HEK293T (cell line): Measurements from ENCODE around the gene ATP6V0E1.

ENCODE experiments used
- ARNT ChIP-seq: fragments of 450-650 bp; IDR thresholded peaks from 2 replicates; pipeline ENCODE4 v1.6.1; 2017; ENCODE audit warnings: mild to moderate bottlenecking
- BHLHE40 ChIP-seq: fragments of 450-650 bp; IDR thresholded peaks from 2 replicates; pipeline ENCODE4 v1.6.1; 2016; ENCODE audit warnings: mild to moderate bottlenecking, moderate library complexity, borderline replicate concordance
- FOXA1 ChIP-seq: fragments of 450-650 bp; IDR thresholded peaks from 2 replicates; pipeline ENCODE4 v1.6.1; 2016; ENCODE audit warnings: mild to moderate bottlenecking
- FOXK2 ChIP-seq: fragments of 450-650 bp; IDR thresholded peaks from 2 replicates; pipeline ENCODE4 v1.6.1; 2016; ENCODE audit warnings: mild to moderate bottlenecking
- FOXM1 ChIP-seq: fragments of 450-650 bp; IDR thresholded peaks from 2 replicates; pipeline ENCODE4 v1.6.1; 2017; ENCODE audit warnings: mild to moderate bottlenecking, borderline replicate concordance
- HDGF ChIP-seq: fragments of 450-650 bp; IDR thresholded peaks from 2 replicates; pipeline ENCODE4 v1.6.1; 2017; ENCODE audit warnings: antibody characterized with exemption, borderline replicate concordance
- NFRKB ChIP-seq: fragments of 450-650 bp; IDR thresholded peaks from 2 replicates; pipeline ENCODE4 v1.6.1; 2016; ENCODE audit warnings: mild to moderate bottlenecking, moderate library complexity
- PKNOX1 ChIP-seq: fragments of 450-650 bp; IDR thresholded peaks from 2 replicates; pipeline ENCODE4 v1.6.1; 2016
- SP1 ChIP-seq: fragments of 450-650 bp; IDR thresholded peaks from 2 replicates; pipeline ENCODE4 v1.6.1; 2017
- SUZ12 ChIP-seq: fragments of 450-650 bp; IDR thresholded peaks from 2 replicates; pipeline ENCODE4 v1.6.1; 2016; ENCODE audit warnings: mild to moderate bottlenecking

- TF ChIP-seq PKNOX1 = no peak
- TF ChIP-seq FOXK2 = no peak
- no peak for TF ChIP-seq FOXM1
- no peak for TF ChIP-seq SP1
- no peak for TF ChIP-seq BHLHE40
- TF ChIP-seq SUZ12 = no peak
- no peak for TF ChIP-seq NFRKB
- no peak for TF ChIP-seq HDGF
- no peak for TF ChIP-seq FOXA1
- no peak for TF ChIP-seq ARNT
Measured at GRCh38 chr5:173053041-173053440, 69.5 kb downstream of the ATP6V0E1 start.
